Mesendoderm (in vitro differentiated cells): ENCODE results near the gene HNRNPH2.

Source experiments
- DNase-seq: peaks from one replicate; pipeline ENCODE4 v3.0.0; 2013
- H2AK5ac ChIP-seq: 2 replicates; pipeline ENCODE4 v1.6.1; 2013; ENCODE audit warnings: low read length, inconsistent platforms
- H2BK120ac ChIP-seq: 2 replicates; pipeline ENCODE4 v1.6.1; 2013; ENCODE audit warnings: low read depth, mild to moderate bottlenecking, low read length, moderate library complexity, mixed read lengths
- H2BK15ac ChIP-seq: replicated peaks from 2 replicates; pipeline ENCODE4 v1.6.1; 2013; ENCODE audit warnings: low read depth, mild to moderate bottlenecking, moderate library complexity
- H2BK5ac ChIP-seq: 2 replicates; pipeline ENCODE4 v1.6.1; 2013; ENCODE audit warnings: low read length, inconsistent platforms
- H3K18ac ChIP-seq: 2 replicates; pipeline ENCODE4 v1.6.1; 2013; ENCODE audit warnings: mild to moderate bottlenecking, low read length, mixed read lengths
- H3K23ac ChIP-seq: one replicate; pipeline ENCODE4 v1.6.1; 2013; ENCODE audit warnings: low read length
- H3K27ac ChIP-seq: 2 replicates; pipeline ENCODE4 v1.5.1; 2013; ENCODE audit warnings: low read depth, mild to moderate bottlenecking, inconsistent platforms, low read length, moderate library complexity
- H3K27me3 ChIP-seq: 2 replicates; pipeline ENCODE4 v1.6.1; 2013; ENCODE audit warnings: low read length, control low read depth, mild to moderate bottlenecking, inconsistent platforms; ENCODE audit not compliant: insufficient read depth, poor library complexity
- H3K36me3 ChIP-seq: 2 replicates; pipeline ENCODE4 v1.6.1; 2013; ENCODE audit warnings: low read length, inconsistent platforms; ENCODE audit not compliant: control insufficient read depth, insufficient read depth
- H3K4ac ChIP-seq: one replicate; pipeline ENCODE4 v1.6.1; 2013; ENCODE audit warnings: low read depth, mild to moderate bottlenecking, low read length, moderate library complexity
- H3K4me1 ChIP-seq: 2 replicates; pipeline ENCODE4 v1.6.1; 2013; ENCODE audit warnings: low read depth, low read length, inconsistent platforms; ENCODE audit not compliant: control insufficient read depth
- H3K4me2 ChIP-seq: 2 replicates; pipeline ENCODE4 v1.6.1; 2013; ENCODE audit warnings: low read length
- H3K4me3 ChIP-seq: 2 replicates; pipeline ENCODE4 v1.5.1; 2013; ENCODE audit warnings: mild to moderate bottlenecking, low read length
- H3K56ac ChIP-seq: one replicate; pipeline ENCODE4 v1.6.1; 2013; ENCODE audit warnings: low read length
- H3K79me1 ChIP-seq: 2 replicates; pipeline ENCODE4 v1.6.1; 2013; ENCODE audit warnings: low read length, inconsistent platforms
- H3K79me2 ChIP-seq: 2 replicates; pipeline ENCODE4 v1.6.1; 2013; ENCODE audit warnings: mild to moderate bottlenecking, low read length; ENCODE audit not compliant: control insufficient read depth, insufficient read depth
- H3K9ac ChIP-seq: 2 replicates; pipeline ENCODE4 v1.6.1; 2013; ENCODE audit warnings: low read length, inconsistent platforms
- H4K5ac ChIP-seq: one replicate; pipeline ENCODE4 v1.6.1; 2013; ENCODE audit warnings: low read length
- H4K8ac ChIP-seq: one replicate; pipeline ENCODE4 v1.6.1; 2013; ENCODE audit warnings: low read depth, mild to moderate bottlenecking, control low read depth, low read length, moderate library complexity
- WGBS: extraction: QIAGEN DNeasy Blood & Tissue Kit; methylation state at CpG from one replicate; pipeline ENCODE4 v1.1.7; 2013; ENCODE audit warnings: low lambda C conversion rate, missing lambda C conversion rate; ENCODE audit not compliant: insufficient coverage; ENCODE audit errors: extremely low coverage; 5-methylcytosine and 5-hydroxymethylcytosine counted together

Gene HNRNPH2

GRCh38 chrX:101365301-101365795 is 42.7 kb upstream of the HNRNPH2 start:
- no peak overlapping the region for H4K5ac ChIP-seq
- H3K27ac ChIP-seq: no peak overlapping the region
- no peak for DNase-seq
- H3K9ac ChIP-seq: no peak overlapping the region
- H2BK5ac ChIP-seq: no peak overlapping the region
- H3K4me2 ChIP-seq: no peak overlapping the region
- H3K79me1 ChIP-seq: no peaks in the 10 kb centered on the region
- H3K4ac ChIP-seq: no peak overlapping the region
- no peaks in the 10 kb centered on the region for H3K27me3 ChIP-seq
- H2BK120ac ChIP-seq: no peak overlapping the region
- H3K79me2 ChIP-seq: no peaks in the 10 kb centered on the region
- WGBS: no CpG with 5 or more reads among the region's 1 CpG
- no peak overlapping the region for H3K23ac ChIP-seq
- no peak overlapping the region for H3K4me3 ChIP-seq
- no peaks in the 10 kb centered on the region for H3K4me1 ChIP-seq
- no peaks in the 10 kb centered on the region for H3K36me3 ChIP-seq
- H3K56ac ChIP-seq: no peak overlapping the region
- no peak overlapping the region for H2AK5ac ChIP-seq
- no peak overlapping the region for H2BK15ac ChIP-seq
- H3K18ac ChIP-seq: no peak overlapping the region
- H4K8ac ChIP-seq: no peak overlapping the region

- Histone ChIP-seq H3K18ac (no peak overlapping the region), H3K27ac (no peak overlapping the region), H3K4me3 (no peak overlapping the region), H3K23ac (no peak overlapping the region), H3K27me3 (no peaks in the 10 kb centered on the region), H2AK5ac (no peak overlapping the region), H3K36me3 (no peaks in the 10 kb centered on the region), H2BK120ac (no peak overlapping the region), H3K56ac (no peak overlapping the region), H3K4me2 (no peak overlapping the region), H3K9ac (no peak overlapping the region), H4K5ac (no peak overlapping the region), H2BK5ac (no peak overlapping the region), H3K4ac (no peak overlapping the region), H3K79me2 (no peaks in the 10 kb centered on the region), H4K8ac (no peak overlapping the region), H3K79me1 (no peaks in the 10 kb centered on the region), H2BK15ac (no peak overlapping the region), H3K4me1 (no peaks in the 10 kb centered on the region)
- no peak for DNase-seq
These were observed 39.2 kb upstream of the HNRNPH2 start for GRCh38 chrX:101368800-101369199.

DNA sequence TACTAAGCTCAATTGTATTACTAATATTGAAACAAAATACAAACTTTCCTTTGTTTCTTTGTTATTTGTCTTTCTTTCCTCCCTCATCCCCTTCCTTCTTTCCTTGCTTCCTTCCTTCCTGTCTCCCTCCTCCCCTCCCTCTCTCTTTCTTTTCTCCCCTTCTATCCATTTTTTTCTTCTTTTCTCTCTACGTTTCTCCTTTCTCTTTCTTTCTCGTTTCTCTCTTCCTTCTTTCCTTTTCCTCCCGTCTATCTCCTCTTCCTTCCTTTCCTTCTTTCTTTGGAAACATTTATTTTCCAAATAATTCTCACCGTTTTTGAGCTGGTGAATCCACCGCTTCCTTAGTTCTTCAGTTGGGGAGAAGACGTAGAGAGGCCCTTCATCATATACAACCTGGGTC is 38.3 kb upstream of the HNRNPH2 start:
- H2BK120ac ChIP-seq: no peak overlapping the region
- H2BK5ac ChIP-seq: no peak overlapping the region
- no peak overlapping the region for H3K4me2 ChIP-seq
- no peaks in the 10 kb centered on the region for H3K36me3 ChIP-seq
- H3K4ac ChIP-seq: no peak overlapping the region
- no peak overlapping the region for H3K18ac ChIP-seq
- no peaks in the 10 kb centered on the region for H3K79me1 ChIP-seq
- H3K4me1 ChIP-seq: no peaks in the 10 kb centered on the region
- WGBS: 100% methylated on average over 3 of the region's 6 CpGs
- no peak overlapping the region for H3K56ac ChIP-seq
- H2BK15ac ChIP-seq: no peak overlapping the region
- H3K9ac ChIP-seq: no peak overlapping the region
- H3K27ac ChIP-seq: no peak overlapping the region
- DNase-seq: no peak
- H3K23ac ChIP-seq: no peak overlapping the region
- H3K4me3 ChIP-seq: no peak overlapping the region
- no peaks in the 10 kb centered on the region for H3K79me2 ChIP-seq
- H4K5ac ChIP-seq: no peak overlapping the region
- no peak overlapping the region for H2AK5ac ChIP-seq
- no peak overlapping the region for H4K8ac ChIP-seq
- no peaks in the 10 kb centered on the region for H3K27me3 ChIP-seq

DNA sequence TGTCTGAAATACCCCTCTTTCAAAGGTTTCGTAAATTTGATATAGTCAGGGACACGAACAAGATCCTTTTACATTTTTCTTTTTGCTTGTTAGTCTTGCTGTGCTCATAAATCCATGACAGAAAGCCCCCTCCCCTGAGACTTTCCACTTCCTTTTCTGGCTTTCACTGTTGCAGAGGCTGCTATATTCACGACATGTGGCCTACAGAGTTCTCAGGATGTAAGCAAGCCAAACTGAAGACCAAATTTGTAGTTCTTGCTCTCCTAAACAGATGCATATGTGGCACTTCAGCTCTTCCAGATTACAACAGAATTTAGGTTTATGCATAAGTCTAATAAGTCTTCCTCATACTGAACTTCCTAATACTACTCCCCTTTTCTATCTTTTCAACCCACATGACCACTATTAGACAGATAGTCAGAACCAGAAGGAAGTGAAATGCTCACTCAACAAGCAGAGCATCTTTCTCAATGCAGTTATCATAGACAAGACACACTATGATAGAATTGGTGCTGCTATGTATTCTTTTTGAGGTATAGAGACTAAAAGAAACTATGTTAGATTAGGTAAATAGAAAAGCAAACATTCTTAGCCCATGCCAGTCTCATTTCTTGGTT is 37.0 kb upstream of the HNRNPH2 start:
- Histone ChIP-seq H2BK120ac (no peak overlapping the region), H3K27me3 (no peaks in the 10 kb centered on the region), H3K18ac (no peak overlapping the region), H3K23ac (no peak overlapping the region), H3K79me2 (no peaks in the 10 kb centered on the region), H3K4me2 (no peak overlapping the region), H2BK5ac (no peak overlapping the region), H3K4me3 (no peak overlapping the region), H3K27ac (no peak overlapping the region), H2AK5ac (no peak overlapping the region), H4K5ac (no peak overlapping the region), H3K9ac (no peak overlapping the region), H2BK15ac (no peak overlapping the region), H3K56ac (no peak overlapping the region), H3K79me1 (no peaks in the 10 kb centered on the region), H3K4me1 (no peaks in the 10 kb centered on the region), H3K4ac (no peak overlapping the region), H4K8ac (no peak overlapping the region), H3K36me3 (no peaks in the 10 kb centered on the region)
- no CpG with 5 or more reads among the region's 3 CpGs for WGBS
- DNase-seq: no peak

DNA sequence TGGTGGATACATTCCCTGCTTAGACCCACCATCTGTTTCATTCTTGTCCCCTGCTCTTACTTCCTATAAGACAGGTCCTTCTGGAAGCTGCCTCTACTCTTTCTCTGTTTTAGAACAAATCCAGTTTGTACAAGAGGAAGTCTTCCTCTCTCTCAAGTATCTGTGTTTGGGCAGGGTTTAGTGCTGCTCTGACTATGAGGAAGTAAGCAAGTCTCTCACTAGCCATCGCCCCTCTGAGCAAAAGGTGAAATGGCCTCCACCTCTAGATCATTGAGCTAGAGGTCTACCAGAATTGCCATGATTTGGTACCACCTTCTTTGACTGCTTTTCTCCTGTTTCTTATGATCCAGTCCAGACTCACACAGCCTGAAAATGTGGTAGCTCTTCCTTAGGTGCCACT is 30.5 kb upstream of the HNRNPH2 start:
- no peak overlapping the region for H3K23ac ChIP-seq
- no peak overlapping the region for H2AK5ac ChIP-seq
- H3K56ac ChIP-seq: no peak overlapping the region
- no peaks in the 10 kb centered on the region for H3K79me2 ChIP-seq
- H2BK120ac ChIP-seq: no peak overlapping the region
- H2BK5ac ChIP-seq: no peak overlapping the region
- H3K4me3 ChIP-seq: no peak overlapping the region
- WGBS: no CpG with 5 or more reads among the region's 1 CpG
- no peak overlapping the region for H4K8ac ChIP-seq
- no peak overlapping the region for H3K4ac ChIP-seq
- H3K79me1 ChIP-seq: no peaks in the 10 kb centered on the region
- H3K27me3 ChIP-seq: no peaks in the 10 kb centered on the region
- H3K36me3 ChIP-seq: no peaks in the 10 kb centered on the region
- no peak for DNase-seq
- no peak overlapping the region for H3K27ac ChIP-seq
- H4K5ac ChIP-seq: no peak overlapping the region
- H3K9ac ChIP-seq: no peak overlapping the region
- H3K18ac ChIP-seq: no peak overlapping the region
- H2BK15ac ChIP-seq: no peak overlapping the region
- H3K4me2 ChIP-seq: no peak overlapping the region
- no peaks in the 10 kb centered on the region for H3K4me1 ChIP-seq

GRCh38 chrX:101383679-101384205 is 24.3 kb upstream of the HNRNPH2 start:
- Histone ChIP-seq H3K4ac (no peak overlapping the region), H3K18ac (no peak overlapping the region), H3K23ac (no peak overlapping the region), H3K9ac (no peak overlapping the region), H3K4me2 (no peak overlapping the region), H4K8ac (no peak overlapping the region), H2BK120ac (no peak overlapping the region), H3K56ac (no peak overlapping the region), H2BK5ac (no peak overlapping the region), H2BK15ac (no peak overlapping the region), H3K27me3 (no peaks in the 10 kb centered on the region), H3K79me2 (no peaks in the 10 kb centered on the region), H3K27ac (no peak overlapping the region), H3K4me3 (no peak overlapping the region), H3K79me1 (no peaks in the 10 kb centered on the region), H3K36me3 (no peaks in the 10 kb centered on the region), H2AK5ac (no peak overlapping the region), H4K5ac (no peak overlapping the region), H3K4me1 (no peaks in the 10 kb centered on the region)
- WGBS: no CpG with 5 or more reads among the region's 4 CpGs
- DNase-seq: no peak
